Common myeloid progenitor, CD34-positive (primary cell): ENCODE measurements around the gene USF2.
"Not testable (repeated sequence)": the region's sequence is repeated elsewhere in the genome, so short reads cannot be mapped to it uniquely, and the experiment has no call there.

Source experiments
- CTCF ChIA-PET: fragments of 350-600 bp; sonication (Branson Sonifier 250); formaldehyde crosslinking; loops from one replicate; lab custom pipeline; 2021; ENCODE audit warnings: antibody characterized with exemption; lab: Charles Lee
- POLR2A ChIA-PET: fragments of 350-600 bp; sonication (Branson Sonifier 250); formaldehyde crosslinking; loops from one replicate; lab custom pipeline; 2021; ENCODE audit warnings: antibody characterized with exemption; lab: Charles Lee
- DNase-seq, 3 donors: peaks; one replicate each; pipeline versions ENCODE4 v3.0.0 to v3.0.0-alpha.2; 2013
- H3K27ac ChIP-seq, 2 experiments: 1 replicate in 1 of 2; 2 replicates in 1 of 2; pipeline ENCODE4 v1.7.0; 2013; ENCODE audit warnings: inconsistent platforms in 2 of 2, low read length in 2 of 2, mild to moderate bottlenecking in 2 of 2, low read depth in 1 of 2, moderate library complexity in 1 of 2; ENCODE audit not compliant: severe bottlenecking in 2 of 2, insufficient read depth in 1 of 2, poor library complexity in 1 of 2
- H3K27me3 ChIP-seq, 5 experiments: replicated peaks in 2 of 5; 1 replicate in 3 of 5; 2 replicates in 2 of 5; pipeline versions ENCODE4 v1.6.1 to v1.7.0; 2013; ENCODE audit warnings: low read length in 4 of 5, mild to moderate bottlenecking in 2 of 5, moderate library complexity in 2 of 5, inconsistent platforms in 1 of 5; ENCODE audit not compliant: insufficient read depth in 5 of 5, control insufficient read depth in 4 of 5
- H3K36me3 ChIP-seq, 4 experiments: 1 replicate in 2 of 4; 2 replicates in 2 of 4; pipeline versions ENCODE4 v1.6.1 to v1.7.0; 2013; ENCODE audit warnings: low read length in 3 of 4, control low read depth in 1 of 4, mild to moderate bottlenecking in 1 of 4; ENCODE audit not compliant: control insufficient read depth in 4 of 4, insufficient read depth in 4 of 4
- H3K4me1 ChIP-seq, 4 experiments: 1 replicate in 3 of 4; 2 replicates in 1 of 4; pipeline versions ENCODE4 v1.6.1 to v1.7.1; 2013; ENCODE audit warnings: low read length in 3 of 4, mild to moderate bottlenecking in 3 of 4, control low read depth in 1 of 4, inconsistent platforms in 1 of 4, moderate library complexity in 1 of 4; ENCODE audit not compliant: control insufficient read depth in 4 of 4, insufficient read depth in 4 of 4; ENCODE audit errors: control extremely low read depth in 1 of 4
- H3K4me3 ChIP-seq, 7 experiments: 1 replicate in 4 of 7; 2 replicates in 3 of 7; pipeline versions ENCODE4 v1.5.1 to v1.7.0; 2013; ENCODE audit warnings: mild to moderate bottlenecking in 7 of 7, low read length in 6 of 7, moderate library complexity in 6 of 7, inconsistent platforms in 2 of 7, low read depth in 2 of 7, control low read depth in 1 of 7; ENCODE audit not compliant: insufficient read depth in 4 of 7, control insufficient read depth in 1 of 7; ENCODE audit errors: extremely low read depth in 1 of 7
- H3K9me3 ChIP-seq, 5 experiments: 1 replicate in 4 of 5; 2 replicates in 1 of 5; pipeline versions ENCODE4 v1.6.1 to v1.7.1; 2013; ENCODE audit warnings: low read length in 4 of 5, mild to moderate bottlenecking in 2 of 5, inconsistent platforms in 1 of 5, low read depth in 1 of 5, moderate library complexity in 1 of 5; ENCODE audit not compliant: control insufficient read depth in 4 of 5, insufficient read depth in 2 of 5; ENCODE audit errors: control extremely low read depth in 1 of 5
- WGBS: methylation state at CpG from one replicate; pipeline ENCODE4 v1.1.5; 2013; ENCODE audit not compliant: insufficient coverage; 5-methylcytosine and 5-hydroxymethylcytosine counted together

USF2 gene

GRCh38 chr19:35229601-35230000 is 39.2 kb upstream of the USF2 start:
- Histone ChIP-seq H3K4me1 (peaks cover 5 to 12% (median 8%) of the 10 kb centered on the region in 4 experiments), H3K4me3 (no peak overlapping the region), H3K27me3 (peaks cover 0 to 2% (median 0%) of the 10 kb centered on the region in 5 experiments), H3K36me3 (no peaks in the 10 kb centered on the region), H3K27ac (no peak overlapping the region), H3K9me3 (no peaks in the 10 kb centered on the region)
- WGBS, result 98% methylated on average over 4 of the region's 8 CpGs
- CTCF ChIA-PET, result interaction anchor here (2.5 kb wide), 1 partner anchor 11 kb away, joined by 5 read pairs; no protein-coding TSS in a partner anchor
- POLR2A ChIA-PET, result no interaction called here
- DNase-seq, result no peak

DNA sequence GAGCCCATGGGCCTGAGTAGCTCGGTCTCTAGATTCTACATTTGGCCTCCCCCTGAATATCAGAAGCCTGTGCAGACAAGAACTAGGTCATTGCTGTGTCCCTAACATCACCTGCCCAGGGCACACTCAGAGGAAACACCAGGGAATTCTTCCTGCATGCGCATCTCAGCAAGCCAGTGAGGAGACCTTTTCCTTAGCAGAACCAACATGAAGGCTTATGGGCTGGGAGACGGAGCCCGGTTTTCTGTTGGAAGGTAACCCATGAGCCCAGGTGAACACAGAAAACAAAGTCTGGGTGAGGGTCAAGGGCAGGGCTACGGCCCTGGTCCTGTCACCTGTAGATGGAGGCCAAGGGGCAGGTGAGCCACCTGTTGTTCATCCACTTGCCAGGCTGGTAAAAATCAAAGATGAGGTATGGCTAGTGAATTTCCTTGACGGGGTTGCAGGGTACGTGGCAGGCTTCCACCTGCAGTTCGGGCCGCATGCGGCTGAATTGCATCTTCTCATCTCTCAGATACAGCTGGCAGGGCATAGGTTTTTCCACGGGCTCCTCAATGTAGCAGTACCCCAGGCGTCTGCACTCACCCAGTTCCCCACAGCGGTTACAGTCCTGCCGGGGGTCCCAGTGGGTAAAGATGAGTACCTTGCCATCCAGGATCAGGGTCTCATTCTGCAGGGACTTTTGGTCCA is 36.7 kb upstream of the USF2 start:
- CTCF ChIA-PET, result no interaction called here
- no peak for DNase-seq

GRCh38 chr19:35232912-35233311 is 35.9 kb upstream of the USF2 start:
- H3K4me3 ChIP-seq, result no peak overlapping the region
- ChIA-PET POLR2A (no interaction called here), CTCF (interaction anchor here (1.8 kb wide), 1 partner anchor 10 kb away, joined by 4 read pairs; no protein-coding TSS in a partner anchor)
- no peaks in the 10 kb centered on the region for H3K9me3 ChIP-seq
- no peak overlapping the region for H3K27ac ChIP-seq
- no peaks in the 10 kb centered on the region for H3K4me1 ChIP-seq
- no peak for DNase-seq
- no peaks in the 10 kb centered on the region for H3K36me3 ChIP-seq
- peaks cover 0 to 2% (median 0%) of the 10 kb centered on the region in 5 experiments for H3K27me3 ChIP-seq
- WGBS, result 97% methylated on average over 4 of the region's 5 CpGs

More for the DNA sequence above, 36.7 kb upstream of the USF2 start:
- Histone ChIP-seq H3K4me3 (no peak overlapping the region), H3K4me1 (no peaks in the 10 kb centered on the region), H3K36me3 (no peaks in the 10 kb centered on the region), H3K27ac (no peak overlapping the region), H3K9me3 (no peaks in the 10 kb centered on the region), H3K27me3 (peaks cover 0 to 2% (median 0%) of the 10 kb centered on the region in 5 experiments)
- POLR2A ChIA-PET, result no interaction called here
- 98% methylated on average over 14 of the region's 14 CpGs for WGBS

DNA sequence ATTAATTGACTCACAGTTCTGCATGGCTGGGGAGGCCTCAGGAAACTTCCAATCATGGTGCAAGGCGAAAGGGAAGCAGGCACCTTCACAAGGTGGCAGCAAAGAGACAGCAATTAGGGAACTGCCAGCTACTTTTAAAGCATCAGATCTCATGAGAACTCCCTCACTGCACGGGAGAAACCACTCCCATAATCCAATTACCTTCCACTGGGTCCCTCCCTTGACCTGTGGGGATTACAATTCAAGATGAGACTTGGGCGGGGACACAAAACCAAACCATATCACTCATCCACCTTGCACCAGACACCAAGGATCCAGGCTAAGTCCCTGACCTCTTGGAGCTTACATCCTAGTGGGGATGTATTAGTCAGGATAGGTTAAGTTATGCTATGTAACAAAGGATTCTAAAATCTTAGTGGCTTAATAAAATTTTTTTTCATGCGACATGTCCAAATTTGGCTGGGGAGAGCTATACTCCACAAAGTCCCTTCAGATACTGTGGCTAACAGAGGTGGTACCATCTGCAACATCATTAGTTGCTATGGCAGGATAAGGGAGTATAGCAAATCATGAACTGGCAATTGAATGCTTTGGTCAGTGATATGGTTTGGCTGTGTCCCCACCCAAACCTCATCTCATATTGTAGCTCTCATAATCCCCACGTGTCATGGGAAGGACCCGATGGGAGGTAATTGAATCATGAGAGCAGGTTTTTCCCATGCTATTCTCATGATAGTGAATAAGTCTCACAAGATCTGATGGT is 31.9 kb upstream of the USF2 start:
- peaks cover 0 to 14% (median 0%) of the 10 kb centered on the region in 5 experiments for H3K9me3 ChIP-seq
- peak in 1 of 3 donors; percentile 40 for DNase-seq
- H3K36me3 ChIP-seq, result no peaks in the 10 kb centered on the region
- no peak overlapping the region for H3K27ac ChIP-seq
- peaks cover 0 to 2% (median 0%) of the 10 kb centered on the region in 5 experiments for H3K27me3 ChIP-seq
- no peak overlapping the region for H3K4me3 ChIP-seq
- 62% methylated on average over 3 of the region's 6 CpGs for WGBS
- CTCF ChIA-PET, result interaction anchor here (0.7 to 1.6 kb wide), 4 partner anchors 9 to 232 kb away, joined by 3 to 5 read pairs (median 4); partner anchors contain the start of gene FAM187B
- H3K4me1 ChIP-seq, result peaks cover 0 to 11% (median 3%) of the 10 kb centered on the region in 4 experiments
- POLR2A ChIA-PET, result interaction anchor here (0.6 kb wide), 1 partner anchor 30 kb away, joined by 3 read pairs; no protein-coding TSS in a partner anchor

DNA sequence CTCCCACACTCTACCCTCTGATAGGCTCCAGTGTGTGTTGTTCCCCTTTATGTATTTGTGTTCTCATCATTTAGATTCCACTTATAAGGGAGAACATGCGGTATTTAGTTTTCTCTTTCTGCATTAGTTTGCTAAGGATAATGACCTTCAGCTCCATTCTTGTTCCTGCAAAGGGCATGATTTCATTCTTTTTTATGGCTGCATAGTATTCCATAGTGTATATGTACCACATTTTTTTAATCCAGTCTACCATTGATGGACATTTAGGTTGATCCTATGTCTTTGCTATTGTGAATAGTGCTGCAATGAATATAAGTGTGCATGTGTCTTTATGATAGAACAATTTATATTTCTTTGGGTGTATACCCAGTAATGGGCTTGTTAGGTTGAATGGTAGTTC is 29.2 kb upstream of the USF2 start:
- H3K27ac ChIP-seq, H3K27me3 ChIP-seq, DNase-seq, H3K36me3 ChIP-seq, H3K4me3 ChIP-seq, POLR2A ChIA-PET: not testable (repeated sequence)
- Histone ChIP-seq H3K9me3 (peaks cover 0 to 25% (median 4%) of the 10 kb centered on the region in 5 experiments), H3K4me1 (peaks cover 0 to 11% (median 3%) of the 10 kb centered on the region in 4 experiments)
- no CpG with 5 or more reads among the region's 1 CpG for WGBS
- CTCF ChIA-PET, result interaction anchor here (1.3 to 1.8 kb wide), 2 partner anchors 10 to 24 kb away, joined by 3 to 5 read pairs; partner anchors contain the start of gene FAM187B

- ChIA-PET CTCF (interaction anchor here (1.2 to 2.5 kb wide), 5 partner anchors 11 to 26 kb away, joined by 3 to 8 read pairs (median 3); partner anchors contain the start of gene FAM187B), POLR2A (no interaction called here)
- Histone ChIP-seq H3K4me3 (no peak overlapping the region), H3K36me3 (no peaks in the 10 kb centered on the region), H3K27me3 (no peaks in the 10 kb centered on the region), H3K9me3 (peaks cover 0 to 27% (median 4%) of the 10 kb centered on the region in 5 experiments), H3K27ac (no peak overlapping the region), H3K4me1 (peaks cover 0 to 11% (median 3%) of the 10 kb centered on the region in 4 experiments)
- DNase-seq, result peak in 2 of 3 donors; percentile 50 to 70
- WGBS, result no CpG with 5 or more reads among the region's 1 CpG
These were observed 28.4 kb upstream of the USF2 start for GRCh38 chr19:35240327-35240726.
